Keratinocyte (primary cell): ENCODE measurements around the gene TNFRSF25. TPM values are rescaled to one million over a fixed set of nuclear protein-coding genes. Genes with fewer than 3 reads are reported as not detected.

Experiments
- DNase-seq: peaks from one replicate; pipeline ENCODE4 v3.0.0-alpha.2; 2011; ENCODE audit warnings: low read depth, missing footprints, low spot score
- FAIRE-seq: peaks from 2 replicates; lab custom pipeline; 2011; peaks lifted over from hg19 to GRCh38; lab: Jason Lieb, UNC
- H2AFZ ChIP-seq: 2 replicates; pipeline ENCODE4 v1.6.0; 2012; ENCODE audit warnings: low read length, control low read depth, inconsistent platforms; ENCODE audit not compliant: control insufficient read depth
- H3K27ac ChIP-seq: 2 replicates; pipeline ENCODE4 v1.5.1; 2011; ENCODE audit warnings: low read length; ENCODE audit not compliant: control insufficient read depth, insufficient read depth
- H3K27me3 ChIP-seq: 3 replicates; pipeline ENCODE4 v1.6.0; 2011; ENCODE audit warnings: low read length; ENCODE audit not compliant: control insufficient read depth, insufficient read depth; ENCODE audit errors: extremely low read depth
- H3K36me3 ChIP-seq, 2 experiments: 2 replicates in 1 of 2; 3 replicates in 1 of 2; pipeline ENCODE4 v1.5.1; 2011; ENCODE audit warnings: low read length in 2 of 2, mild to moderate bottlenecking in 1 of 2; ENCODE audit not compliant: control insufficient read depth in 2 of 2, insufficient read depth in 2 of 2; ENCODE audit errors: extremely low read depth in 1 of 2
- H3K4me1 ChIP-seq: 3 replicates; pipeline ENCODE4 v1.5.1; 2011; ENCODE audit warnings: low read length; ENCODE audit not compliant: control insufficient read depth, insufficient read depth; ENCODE audit errors: extremely low read depth
- H3K4me2 ChIP-seq: 3 replicates; pipeline ENCODE4 v1.6.0; 2011; ENCODE audit warnings: low read depth, low read length; ENCODE audit not compliant: control insufficient read depth, insufficient read depth; ENCODE audit errors: extremely low read depth
- H3K4me3 ChIP-seq, 3 experiments: fragments of 200-600 bp in 1 of 3; sonication (generic) in 1 of 3; 2 replicates in 2 of 3; 3 replicates in 1 of 3; pipeline ENCODE4 v1.5.1; 2011 to 2016; ENCODE audit warnings: low read length in 3 of 3, mild to moderate bottlenecking in 3 of 3, control low read depth in 2 of 3, inconsistent platforms in 1 of 3, low read depth in 1 of 3, mixed read lengths in 1 of 3, mixed run types in 1 of 3, moderate library complexity in 1 of 3; ENCODE audit not compliant: control insufficient read depth in 2 of 3, insufficient read depth in 2 of 3; ENCODE audit errors: extremely low read depth in 1 of 3
- H3K79me2 ChIP-seq: 2 replicates; pipeline ENCODE4 v1.6.0; 2012; ENCODE audit warnings: low read length; ENCODE audit not compliant: control insufficient read depth, insufficient read depth
- H3K9ac ChIP-seq: 3 replicates; pipeline ENCODE4 v1.6.0; 2011; ENCODE audit warnings: low read length; ENCODE audit not compliant: control insufficient read depth, insufficient read depth; ENCODE audit errors: extremely low read depth
- H3K9me1 ChIP-seq: 3 replicates; pipeline ENCODE4 v1.6.0; 2011; ENCODE audit warnings: low read length; ENCODE audit not compliant: control insufficient read depth, insufficient read depth; ENCODE audit errors: extremely low read depth
- H3K9me3 ChIP-seq: 2 replicates; pipeline ENCODE4 v1.5.1; 2012; ENCODE audit warnings: low read depth, low read length; ENCODE audit not compliant: control insufficient read depth
- H4K20me1 ChIP-seq: 3 replicates; pipeline ENCODE4 v1.6.0; 2011; ENCODE audit warnings: low read length; ENCODE audit not compliant: control insufficient read depth, insufficient read depth; ENCODE audit errors: extremely low read depth
- EZH2 ChIP-seq: IDR thresholded peaks from one replicate; pipeline ENCODE4 v1.6.1; 2012; ENCODE audit warnings: inconsistent platforms, mild to moderate bottlenecking, low read length, moderate library complexity
- dilution Hi-C: fragments of 300-500 bp; cut with MboI; formaldehyde crosslinking; loops from one replicate; pipeline ENCODE4 v1.7.0; 2020; ENCODE audit warnings: low sequenced_read_pairs; ENCODE audit not compliant: extremely low pct_ligation_motif_present
- polyA plus RNA-seq, 5 experiments: library from polyadenylated mRNA; depleted of rRNA in 3 of 5; stranded (reverse) in 3 of 5; stranded (forward) in 1 of 5; unstranded in 1 of 5; fragments of >200 nt; gene quantifications; 1 replicate in 1 of 5; 2 replicates in 3 of 5; 3 replicates in 1 of 5; pipeline versions ENCODE4 v1.2.1 to v1.2.3, GENCODE V29; 2011 to 2012; ENCODE audit warnings: missing spikeins in 2 of 5, low read depth in 1 of 5, low replicate concordance in 1 of 5
- TF ChIP-seq, protein P1 (sequence below), 3 experiments: IDR thresholded peaks in 1 of 3; conservative IDR thresholded peaks in 1 of 3; optimal IDR thresholded peaks in 1 of 3; 2 replicates in 2 of 3; 3 replicates in 1 of 3; pipeline versions ENCODE3 to v1.5.1; 2011; ENCODE audit warnings: low read length in 3 of 3, mild to moderate bottlenecking in 3 of 3, moderate library complexity in 2 of 3, control low read depth in 1 of 3, inconsistent platforms in 1 of 3; ENCODE audit not compliant: insufficient read depth in 2 of 3; ENCODE audit errors: extremely low read depth in 1 of 3

The TNFRSF25 gene
- polyA plus RNA-seq, 1 donor (not counting 4 experiments of a cell fraction or from before 2014, with no cell fraction given) = 12.4 TPM

DNA sequence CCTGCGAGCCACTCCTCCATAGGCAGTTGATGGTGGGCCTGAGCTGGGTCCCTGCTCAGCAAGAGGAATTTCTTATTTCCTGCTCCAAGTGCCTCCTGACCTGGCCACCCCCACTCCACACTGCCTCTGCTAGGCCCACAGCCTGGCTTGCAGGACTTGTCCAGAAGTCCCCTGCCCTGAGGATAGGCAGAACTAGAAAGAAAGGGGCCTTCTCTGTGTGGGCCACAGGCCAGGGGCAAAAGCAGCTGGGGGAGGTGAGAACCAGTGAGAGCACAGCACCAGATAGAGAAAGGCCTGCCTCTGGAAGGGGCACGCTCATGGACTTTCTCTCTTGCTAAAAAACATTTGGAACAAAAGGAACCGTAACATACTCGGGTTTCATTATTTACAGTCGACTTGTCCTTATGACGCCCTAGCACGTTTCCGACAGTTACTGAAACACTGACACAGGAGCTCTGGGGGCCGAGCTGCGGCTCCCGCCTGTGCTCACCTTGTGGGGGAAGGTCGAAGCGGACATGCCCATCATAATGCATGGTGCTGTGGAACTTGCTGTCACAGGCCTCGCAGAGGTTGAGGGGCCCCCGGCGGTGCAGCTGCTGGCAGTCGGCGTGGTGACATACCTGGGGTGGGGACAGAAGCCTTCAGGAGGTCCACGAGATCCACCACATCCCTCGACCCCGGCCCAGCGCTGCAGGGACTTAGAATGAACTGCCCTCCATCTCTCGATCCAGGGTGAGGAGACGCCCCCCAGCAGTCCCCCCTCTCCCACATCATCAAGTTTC is 11.3 kb upstream of the TNFRSF25 start:
- dilution Hi-C loops = no loop called here
- no peak overlapping the region for H2AFZ ChIP-seq
- DNase-seq (no peak), FAIRE-seq (no peak)
- H3K27ac ChIP-seq = no peak overlapping the region
- H3K79me2 ChIP-seq = no peaks in the 10 kb centered on the region
- no peaks in the 10 kb centered on the region for H3K27me3 ChIP-seq
- H4K20me1 ChIP-seq = no peaks in the 10 kb centered on the region
- no peak overlapping the region for H3K4me3 ChIP-seq
- no peak overlapping the region for H3K9ac ChIP-seq
- TF ChIP-seq, protein P1, sequence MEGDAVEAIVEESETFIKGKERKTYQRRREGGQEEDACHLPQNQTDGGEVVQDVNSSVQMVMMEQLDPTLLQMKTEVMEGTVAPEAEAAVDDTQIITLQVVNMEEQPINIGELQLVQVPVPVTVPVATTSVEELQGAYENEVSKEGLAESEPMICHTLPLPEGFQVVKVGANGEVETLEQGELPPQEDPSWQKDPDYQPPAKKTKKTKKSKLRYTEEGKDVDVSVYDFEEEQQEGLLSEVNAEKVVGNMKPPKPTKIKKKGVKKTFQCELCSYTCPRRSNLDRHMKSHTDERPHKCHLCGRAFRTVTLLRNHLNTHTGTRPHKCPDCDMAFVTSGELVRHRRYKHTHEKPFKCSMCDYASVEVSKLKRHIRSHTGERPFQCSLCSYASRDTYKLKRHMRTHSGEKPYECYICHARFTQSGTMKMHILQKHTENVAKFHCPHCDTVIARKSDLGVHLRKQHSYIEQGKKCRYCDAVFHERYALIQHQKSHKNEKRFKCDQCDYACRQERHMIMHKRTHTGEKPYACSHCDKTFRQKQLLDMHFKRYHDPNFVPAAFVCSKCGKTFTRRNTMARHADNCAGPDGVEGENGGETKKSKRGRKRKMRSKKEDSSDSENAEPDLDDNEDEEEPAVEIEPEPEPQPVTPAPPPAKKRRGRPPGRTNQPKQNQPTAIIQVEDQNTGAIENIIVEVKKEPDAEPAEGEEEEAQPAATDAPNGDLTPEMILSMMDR (optimal IDR thresholded peaks at IDR 0.05 in 1 of 3, IDR thresholded peaks at IDR 0.05 in 1 of 3, conservative IDR thresholded peaks at IDR 0.05 in 1 of 3; ENCODE audit: extremely low read depth in 1 of 3, insufficient read depth in 2 of 3, low read length in 3 of 3) = no peak
- no peak for TF ChIP-seq EZH2
- peaks cover 2% of the 10 kb centered on the region for H3K9me1 ChIP-seq
- peaks cover 10% of the 10 kb centered on the region for H3K4me1 ChIP-seq
- H3K9me3 ChIP-seq = no peaks in the 10 kb centered on the region
- H3K36me3 ChIP-seq = peaks cover 21 to 24% of the 10 kb centered on the region in 2 experiments
- H3K4me2 ChIP-seq = no peak overlapping the region

DNA sequence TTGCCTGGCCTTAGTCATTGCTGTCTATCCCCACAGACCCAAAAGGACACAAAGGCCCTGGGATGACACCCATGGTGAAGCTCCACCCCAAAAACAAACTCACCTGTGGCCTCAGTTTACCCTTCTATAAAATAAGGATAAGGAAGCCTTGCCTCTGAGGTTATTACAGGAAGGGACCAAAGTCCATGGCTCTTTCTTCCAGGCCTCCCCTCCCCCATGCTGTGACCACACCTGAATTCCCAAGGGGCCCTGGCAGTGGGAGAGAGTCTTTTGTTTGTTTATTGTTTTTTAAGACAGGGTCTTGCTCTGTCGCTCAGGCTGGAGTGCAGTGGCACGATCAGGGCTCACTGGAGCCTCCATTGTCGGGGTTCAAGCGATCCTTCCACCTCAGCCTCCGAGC is 10.5 kb upstream of the TNFRSF25 start:
- no peak overlapping the region for H3K9ac ChIP-seq
- no peak overlapping the region for H3K4me3 ChIP-seq
- FAIRE-seq (no peak), DNase-seq (no peak)
- H2AFZ ChIP-seq = no peak overlapping the region
- H3K79me2 ChIP-seq = no peaks in the 10 kb centered on the region
- no peak overlapping the region for H3K4me2 ChIP-seq
- H3K27me3 ChIP-seq = no peaks in the 10 kb centered on the region
- peaks cover 2% of the 10 kb centered on the region for H3K9me1 ChIP-seq
- H4K20me1 ChIP-seq = no peaks in the 10 kb centered on the region
- H3K36me3 ChIP-seq = peaks cover 20 to 21% of the 10 kb centered on the region in 2 experiments
- no peak overlapping the region for H3K27ac ChIP-seq
- TF ChIP-seq, protein P1 (optimal IDR thresholded peaks at IDR 0.05 in 1 of 3, IDR thresholded peaks at IDR 0.05 in 1 of 3, conservative IDR thresholded peaks at IDR 0.05 in 1 of 3; ENCODE audit: extremely low read depth in 1 of 3, insufficient read depth in 2 of 3, low read length in 3 of 3) = no peak
- TF ChIP-seq EZH2 = no peak
- H3K4me1 ChIP-seq = peaks cover 17% of the 10 kb centered on the region
- dilution Hi-C loops = no loop called here
- H3K9me3 ChIP-seq = no peaks in the 10 kb centered on the region
